Uterus (tissue), 4 donors: ENCODE results near the gene DHX34. TPM values are rescaled to one million over a fixed set of nuclear protein-coding genes. Genes with fewer than 3 reads are reported as not detected.

Experiments used
- DNase-seq, 2 donors: peaks; one replicate each; pipeline ENCODE4 v3.0.0-alpha.2; 2019 to 2020
- H3K27ac ChIP-seq, 2 donors: fragments of 200-600 bp; sonication (generic); 1 replicate in 1 of 2; 2 replicates in 1 of 2; pipeline ENCODE4 v1.5.1; 2016 to 2018
- H3K27me3 ChIP-seq, 2 donors: fragments of 200-600 bp; sonication (generic); one replicate each; pipeline ENCODE4 v1.5.1; 2018 to 2019; ENCODE audit warnings: control low read depth in 1 of 2
- H3K36me3 ChIP-seq, 2 donors: fragments of 200-600 bp; sonication (generic); one replicate each; pipeline ENCODE4 v1.5.1; 2019; ENCODE audit warnings: control low read depth in 1 of 2
- H3K4me1 ChIP-seq, 2 donors: fragments of 200-600 bp; sonication (generic); one replicate each; pipeline ENCODE4 v1.5.1; 2018 to 2019; ENCODE audit warnings: control low read depth in 1 of 2
- H3K4me3 ChIP-seq, 2 donors: fragments of 200-600 bp; sonication (generic); 1 replicate in 1 of 2; 2 replicates in 1 of 2; pipeline ENCODE4 v1.5.1; 2018 to 2019; ENCODE audit warnings: mild to moderate bottlenecking in 1 of 2
- H3K9me3 ChIP-seq, 2 donors: fragments of 200-600 bp; sonication (generic); one replicate each; pipeline ENCODE4 v1.5.1; 2019; ENCODE audit warnings: control low read depth in 1 of 2
- POLR2A ChIP-seq, 2 donors: fragments of 450-650 bp; IDR thresholded peaks; one replicate each; pipeline ENCODE4 v1.6.1; 2016; ENCODE audit warnings: antibody characterized with exemption in 2 of 2, mild to moderate bottlenecking in 1 of 2, moderate library complexity in 1 of 2
- intact Hi-C: fragments of 100-400 bp; cut with DNase I; formaldehyde crosslinking; loops from one replicate; pipeline ENCODE4 v1.15.1; 2023; ENCODE audit warnings: low total_unique reads
- total RNA-seq, 4 donors: library from RNA; depleted of rRNA in 3 of 4; stranded (reverse); fragments of >200 nt in 3 of 4; gene quantifications; one replicate each; pipeline versions ENCODE4 v1.1.0 to v1.2.4, GENCODE V29; 2014 to 2023
- TF ChIP-seq, protein P1 (sequence below), 4 experiments: fragments of 200-600 bp in 2 of 4; fragments of 450-650 bp in 2 of 4; sonication (generic) in 2 of 4; IDR thresholded peaks; one replicate each; pipeline ENCODE4 v1.5.1; 2016 to 2019; ENCODE audit warnings: antibody characterized with exemption in 4 of 4, mild to moderate bottlenecking in 2 of 4, moderate library complexity in 1 of 4
- donor health status: DM: yes; HTN: yes; CAD: no.

Gene DHX34
- total RNA-seq, 4 donors from 2014 or later: 11.5 to 17.3 (median 15.8) TPM

- Histone ChIP-seq H3K4me1 (no peaks in the 10 kb centered on the region), H3K4me3 (no peak overlapping the region), H3K27me3 (no peaks in the 10 kb centered on the region), H3K36me3 (no peaks in the 10 kb centered on the region), H3K9me3 (no peaks in the 10 kb centered on the region), H3K27ac (no peak overlapping the region)
- TF ChIP-seq, protein P1, sequence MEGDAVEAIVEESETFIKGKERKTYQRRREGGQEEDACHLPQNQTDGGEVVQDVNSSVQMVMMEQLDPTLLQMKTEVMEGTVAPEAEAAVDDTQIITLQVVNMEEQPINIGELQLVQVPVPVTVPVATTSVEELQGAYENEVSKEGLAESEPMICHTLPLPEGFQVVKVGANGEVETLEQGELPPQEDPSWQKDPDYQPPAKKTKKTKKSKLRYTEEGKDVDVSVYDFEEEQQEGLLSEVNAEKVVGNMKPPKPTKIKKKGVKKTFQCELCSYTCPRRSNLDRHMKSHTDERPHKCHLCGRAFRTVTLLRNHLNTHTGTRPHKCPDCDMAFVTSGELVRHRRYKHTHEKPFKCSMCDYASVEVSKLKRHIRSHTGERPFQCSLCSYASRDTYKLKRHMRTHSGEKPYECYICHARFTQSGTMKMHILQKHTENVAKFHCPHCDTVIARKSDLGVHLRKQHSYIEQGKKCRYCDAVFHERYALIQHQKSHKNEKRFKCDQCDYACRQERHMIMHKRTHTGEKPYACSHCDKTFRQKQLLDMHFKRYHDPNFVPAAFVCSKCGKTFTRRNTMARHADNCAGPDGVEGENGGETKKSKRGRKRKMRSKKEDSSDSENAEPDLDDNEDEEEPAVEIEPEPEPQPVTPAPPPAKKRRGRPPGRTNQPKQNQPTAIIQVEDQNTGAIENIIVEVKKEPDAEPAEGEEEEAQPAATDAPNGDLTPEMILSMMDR (IDR thresholded peaks at IDR 0.05): no peak
- no peak for TF ChIP-seq POLR2A (IDR thresholded peaks at IDR 0.05)
- DNase-seq: no peak
- intact Hi-C loops: no loop called here
Measured at GRCh38 chr19:47319923-47320871, 28.9 kb upstream of the DHX34 start.

- intact Hi-C loops: no loop called here
- Histone ChIP-seq H3K4me1 (no peaks in the 10 kb centered on the region), H3K9me3 (no peaks in the 10 kb centered on the region), H3K4me3 (no peak overlapping the region), H3K27me3 (no peaks in the 10 kb centered on the region), H3K27ac (no peak overlapping the region), H3K36me3 (no peaks in the 10 kb centered on the region)
- no peak for DNase-seq
- TF ChIP-seq, protein P1 (IDR thresholded peaks at IDR 0.05): no peak
- no peak for TF ChIP-seq POLR2A (IDR thresholded peaks at IDR 0.05)
Measured at GRCh38 chr19:47321630-47322029, 27.5 kb upstream of the DHX34 start.

- TF ChIP-seq, protein P1 (IDR thresholded peaks at IDR 0.05): no peak
- TF ChIP-seq POLR2A (IDR thresholded peaks at IDR 0.05): no peak
- no peaks in the 10 kb centered on the region for H3K27me3 ChIP-seq
- no peak for DNase-seq
Measured at GRCh38 chr19:47322058-47322457, 27.1 kb upstream of the DHX34 start.

GRCh38 chr19:47323409-47323808, 25.7 kb upstream of the DHX34 start:
- Histone ChIP-seq H3K36me3 (no peaks in the 10 kb centered on the region), H3K27me3 (no peaks in the 10 kb centered on the region), H3K4me1 (no peaks in the 10 kb centered on the region), H3K9me3 (no peaks in the 10 kb centered on the region), H3K27ac (no peak overlapping the region), H3K4me3 (no peak overlapping the region)
- TF ChIP-seq, protein P1 (IDR thresholded peaks at IDR 0.05): no peak
- no peak for TF ChIP-seq POLR2A (IDR thresholded peaks at IDR 0.05)
- no peak for DNase-seq
- intact Hi-C loops: no loop called here

More at GRCh38 chr19:47322058-47322457, 27.1 kb upstream of the DHX34 start:
- no peaks in the 10 kb centered on the region for H3K36me3 ChIP-seq
- no peak overlapping the region for H3K27ac ChIP-seq
- H3K4me3 ChIP-seq: no peak overlapping the region
- no peaks in the 10 kb centered on the region for H3K4me1 ChIP-seq
- no peaks in the 10 kb centered on the region for H3K9me3 ChIP-seq
- intact Hi-C loops: no loop called here

GRCh38 chr19:47323872-47324271, 25.2 kb upstream of the DHX34 start:
- Histone ChIP-seq H3K4me3 (no peak overlapping the region), H3K27me3 (no peaks in the 10 kb centered on the region), H3K27ac (no peak overlapping the region)

More at GRCh38 chr19:47323872-47324271, 25.2 kb upstream of the DHX34 start:
- DNase-seq: no peak
- H3K4me1 ChIP-seq: no peaks in the 10 kb centered on the region
- TF ChIP-seq, protein P1 (IDR thresholded peaks at IDR 0.05): no peak
- TF ChIP-seq POLR2A (IDR thresholded peaks at IDR 0.05): no peak
- intact Hi-C loops: no loop called here
- no peaks in the 10 kb centered on the region for H3K36me3 ChIP-seq
- no peaks in the 10 kb centered on the region for H3K9me3 ChIP-seq
